HepG2 (cell line): ENCODE data around the gene DPF1. TPM values are rescaled to one million over a fixed set of nuclear protein-coding genes. Genes with fewer than 3 reads are reported as not detected.

Experiments used
- ARNT2 ChIP-seq: sonication (generic); formaldehyde crosslinking; IDR thresholded peaks from 2 replicates; pipeline ENCODE4 v1.8.0; 2022; ENCODE audit warnings: mild to moderate bottlenecking, low read depth, missing genetic modification reagents, moderate library complexity
- ELF1 ChIP-seq: sonication (generic); formaldehyde crosslinking; IDR thresholded peaks from 2 replicates; pipeline ENCODE4 v1.4.0; 2020; ENCODE audit warnings: missing genetic modification reagents
- JUN ChIP-seq: sonication (generic); formaldehyde crosslinking; IDR thresholded peaks from 2 replicates; pipeline ENCODE4 v1.4.0; 2020; ENCODE audit warnings: mild to moderate bottlenecking, missing genetic modification reagents
- MXI1 ChIP-seq: IDR thresholded peaks from 3 replicates; pipeline ENCODE4 v1.6.1; 2012; ENCODE audit warnings: low read depth, low read length, inconsistent platforms, borderline replicate concordance
- NR2F2 ChIP-seq: IDR thresholded peaks from 2 replicates; pipeline ENCODE4 v1.6.1; 2012; ENCODE audit warnings: low read depth, inconsistent platforms, borderline replicate concordance
- POLR2G ChIP-seq: fragments of 200-400 bp; formaldehyde crosslinking; IDR thresholded peaks from 2 replicates; pipeline ENCODE4 v1.6.1; 2018; ENCODE audit warnings: mild to moderate bottlenecking, low read depth, low read length, moderate library complexity
- REST ChIP-seq, 2 experiments: IDR thresholded peaks; 2 replicates each; pipeline ENCODE4 v1.6.1; 2011 to 2012; ENCODE audit warnings: low read length in 2 of 2, borderline replicate concordance in 1 of 2, low read depth in 1 of 2, mild to moderate bottlenecking in 1 of 2, moderate library complexity in 1 of 2
- SMARCE1 ChIP-seq: fragments of 450-650 bp; IDR thresholded peaks from 2 replicates; pipeline ENCODE4 v1.6.1; 2017; ENCODE audit warnings: borderline replicate concordance
- SNAI1 ChIP-seq: sonication (generic); formaldehyde crosslinking; IDR thresholded peaks from 2 replicates; pipeline ENCODE4 v1.5.0; 2020; ENCODE audit warnings: mild to moderate bottlenecking, missing genetic modification reagents, borderline replicate concordance
- SP1 ChIP-seq, 2 experiments: fragments of 450-650 bp in 1 of 2; sonication (generic) in 1 of 2; formaldehyde crosslinking in 1 of 2; IDR thresholded peaks; 2 replicates each; pipeline versions ENCODE4 v1.4.0 to v1.6.1; 2016 to 2020; ENCODE audit warnings: missing genetic modification reagents in 1 of 2
- SRY ChIP-seq: sonication (generic); formaldehyde crosslinking; IDR thresholded peaks from 2 replicates; pipeline ENCODE4 v1.8.0; 2022; ENCODE audit warnings: mild to moderate bottlenecking, missing genetic modification reagents
- TARDBP ChIP-seq: sonication (generic); formaldehyde crosslinking; IDR thresholded peaks from 2 replicates; pipeline ENCODE4 v1.8.0; 2022; ENCODE audit warnings: mild to moderate bottlenecking, missing genetic modification reagents
- XBP1 ChIP-seq: sonication (generic); formaldehyde crosslinking; IDR thresholded peaks from 2 replicates; pipeline ENCODE4 v1.5.0; 2020; ENCODE audit warnings: missing genetic modification reagents
- ZMAT3 ChIP-seq: sonication (generic); formaldehyde crosslinking; conservative IDR thresholded peaks from 2 replicates; pipeline ENCODE4 v1.7.0; 2021; ENCODE audit warnings: missing genetic modification reagents
- ZNF124 ChIP-seq: sonication (generic); formaldehyde crosslinking; IDR thresholded peaks from 2 replicates; pipeline ENCODE4 v1.4.0; 2020; ENCODE audit warnings: missing genetic modification reagents
- ZNF3 ChIP-seq: IDR thresholded peaks from 2 replicates; pipeline ENCODE4 v1.7.0; 2017; ENCODE audit warnings: inconsistent platforms
- ZNF775 ChIP-seq: sonication (generic); formaldehyde crosslinking; IDR thresholded peaks from 2 replicates; pipeline ENCODE4 v1.4.0; 2020; ENCODE audit warnings: missing genetic modification reagents, mild to moderate bottlenecking, moderate library complexity, borderline replicate concordance
- ZSCAN25 ChIP-seq: sonication (generic); formaldehyde crosslinking; IDR thresholded peaks from 2 replicates; pipeline ENCODE4 v1.8.0; 2022; ENCODE audit warnings: mild to moderate bottlenecking, missing genetic modification reagents
- polyA plus RNA-seq, 8 experiments: library from polyadenylated mRNA; depleted of rRNA in 3 of 8; stranded (reverse) in 7 of 8; unstranded in 1 of 8; fragments of >200 nt; fragmentation: Illumina TruSeq in 4 of 8; extraction: Trizol in 4 of 8; gene quantifications; 2 replicates each; pipeline versions ENCODE4 v1.2.1 to v1.2.3, GENCODE V29; 2011 to 2016; ENCODE audit warnings: low read depth in 4 of 8, missing spikeins in 1 of 8, mixed read lengths in 1 of 8; ENCODE audit not compliant: insufficient read depth in 1 of 8
- total RNA-seq, 5 experiments: library from RNA; depleted of rRNA; stranded (reverse); fragments of >200 nt; fragmentation: Illumina TruSeq; extraction: Trizol; gene quantifications; 2 replicates each; pipeline ENCODE4 v1.2.3, GENCODE V29; 2016; ENCODE audit warnings: low read depth in 1 of 5
- TF ChIP-seq, protein P1 (sequence below): sonication (generic); formaldehyde crosslinking; IDR thresholded peaks from 2 replicates; pipeline ENCODE4 v1.4.0; 2020; ENCODE audit warnings: missing genetic modification reagents, borderline replicate concordance
- TF ChIP-seq, protein P2 (sequence below): sonication (generic); formaldehyde crosslinking; IDR thresholded peaks from 2 replicates; pipeline ENCODE4 v1.4.0; 2020; ENCODE audit warnings: missing genetic modification reagents
- TF ChIP-seq, protein P3 (sequence below): fragments of 450-650 bp; IDR thresholded peaks from 2 replicates; pipeline ENCODE4 v1.6.1; 2017

The DPF1 gene
- total and polyA plus RNA-seq, 2 of the 13 experiments (the other 11 are each of a cell fraction or from before 2014, with no cell fraction given): 1.0 to 3.2 TPM

DNA sequence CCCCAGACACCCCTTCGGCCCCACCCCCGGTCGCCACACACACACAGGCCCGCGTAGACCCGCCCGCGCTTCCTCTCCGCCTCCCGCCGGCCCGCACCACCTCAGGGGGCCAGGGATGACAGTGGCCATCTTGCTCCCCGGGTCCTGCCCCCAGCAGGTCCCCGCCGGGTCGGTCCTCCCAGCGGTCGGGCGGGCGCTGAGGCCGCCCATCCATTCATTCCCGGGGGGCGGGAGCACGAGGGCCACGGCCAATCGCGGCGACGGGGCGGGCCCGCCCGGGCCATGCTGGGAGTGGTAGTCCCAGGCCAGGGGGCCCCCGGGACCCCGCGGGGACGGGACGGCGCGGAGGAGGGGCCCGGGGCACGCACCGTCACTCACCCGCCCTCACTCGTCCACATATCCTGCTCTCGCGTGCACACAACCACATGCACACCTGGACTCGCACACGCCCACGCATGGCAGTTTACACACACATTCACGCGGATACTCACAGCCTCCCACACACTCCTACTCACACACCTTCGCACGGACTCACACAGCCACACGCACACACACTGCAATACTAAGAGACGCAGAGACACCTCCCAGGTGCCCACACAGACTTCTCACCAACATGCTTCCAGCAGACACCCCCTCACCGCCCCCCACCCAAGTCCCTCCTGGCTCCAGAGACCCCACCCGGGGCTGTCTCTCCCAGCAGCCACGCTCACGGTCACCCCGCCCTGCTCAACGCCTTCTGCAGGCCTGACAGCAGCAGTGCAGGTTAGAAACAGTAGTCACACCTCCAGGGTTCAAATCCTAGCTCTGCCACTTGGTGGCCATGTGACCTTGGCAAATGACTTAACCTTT lies at the start of gene DPF1 (continued):
- no peak for TF ChIP-seq ZNF775 (CRISPR knock-in tag)
- TF ChIP-seq, protein P1, sequence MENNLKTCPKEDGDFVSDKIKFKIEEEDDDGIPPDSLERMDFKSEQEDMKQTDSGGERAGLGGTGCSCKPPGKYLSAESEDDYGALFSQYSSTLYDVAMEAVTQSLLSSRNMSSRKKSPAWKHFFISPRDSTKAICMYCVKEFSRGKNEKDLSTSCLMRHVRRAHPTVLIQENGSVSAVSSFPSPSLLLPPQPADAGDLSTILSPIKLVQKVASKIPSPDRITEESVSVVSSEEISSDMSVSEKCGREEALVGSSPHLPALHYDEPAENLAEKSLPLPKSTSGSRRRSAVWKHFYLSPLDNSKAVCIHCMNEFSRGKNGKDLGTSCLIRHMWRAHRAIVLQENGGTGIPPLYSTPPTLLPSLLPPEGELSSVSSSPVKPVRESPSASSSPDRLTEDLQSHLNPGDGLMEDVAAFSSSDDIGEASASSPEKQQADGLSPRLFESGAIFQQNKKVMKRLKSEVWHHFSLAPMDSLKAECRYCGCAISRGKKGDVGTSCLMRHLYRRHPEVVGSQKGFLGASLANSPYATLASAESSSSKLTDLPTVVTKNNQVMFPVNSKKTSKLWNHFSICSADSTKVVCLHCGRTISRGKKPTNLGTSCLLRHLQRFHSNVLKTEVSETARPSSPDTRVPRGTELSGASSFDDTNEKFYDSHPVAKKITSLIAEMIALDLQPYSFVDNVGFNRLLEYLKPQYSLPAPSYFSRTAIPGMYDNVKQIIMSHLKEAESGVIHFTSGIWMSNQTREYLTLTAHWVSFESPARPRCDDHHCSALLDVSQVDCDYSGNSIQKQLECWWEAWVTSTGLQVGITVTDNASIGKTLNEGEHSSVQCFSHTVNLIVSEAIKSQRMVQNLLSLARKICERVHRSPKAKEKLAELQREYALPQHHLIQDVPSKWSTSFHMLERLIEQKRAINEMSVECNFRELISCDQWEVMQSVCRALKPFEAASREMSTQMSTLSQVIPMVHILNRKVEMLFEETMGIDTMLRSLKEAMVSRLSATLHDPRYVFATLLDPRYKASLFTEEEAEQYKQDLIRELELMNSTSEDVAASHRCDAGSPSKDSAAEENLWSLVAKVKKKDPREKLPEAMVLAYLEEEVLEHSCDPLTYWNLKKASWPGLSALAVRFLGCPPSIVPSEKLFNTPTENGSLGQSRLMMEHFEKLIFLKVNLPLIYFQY (CRISPR knock-in tag): no peak
- TF ChIP-seq SP1 (IDR thresholded peaks at IDR 0.05): no peak
- peak; percentile 98 for TF ChIP-seq SP1 (CRISPR knock-in tag; IDR thresholded peaks at IDR 0.05)
- TF ChIP-seq ARNT2 (CRISPR knock-in tag): 0 out of 2 replicates have a peak, but pooled peaks have one; percentile 28
- TF ChIP-seq REST (IDR thresholded peaks at IDR 0.05; ENCODE audit: borderline replicate concordance in 1 of 2, low read depth in 1 of 2, low read length in 2 of 2): no peak
- no peak for TF ChIP-seq SMARCE1
- no peak for TF ChIP-seq XBP1
- TF ChIP-seq NR2F2: no peak
- TF ChIP-seq ZNF124 (CRISPR knock-in tag): 0 out of 2 replicates have a peak, but pooled peaks have one; percentile 22
- no peak for TF ChIP-seq JUN (CRISPR knock-in tag)
- no peak for TF ChIP-seq ZMAT3
- TF ChIP-seq TARDBP (CRISPR knock-in tag): no peak
- TF ChIP-seq SRY (CRISPR knock-in tag): no peak
- TF ChIP-seq, protein P2, sequence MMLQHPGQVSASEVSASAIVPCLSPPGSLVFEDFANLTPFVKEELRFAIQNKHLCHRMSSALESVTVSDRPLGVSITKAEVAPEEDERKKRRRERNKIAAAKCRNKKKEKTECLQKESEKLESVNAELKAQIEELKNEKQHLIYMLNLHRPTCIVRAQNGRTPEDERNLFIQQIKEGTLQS: no peak
- TF ChIP-seq ZNF3: no peak
- no peak for TF ChIP-seq ELF1
- peak; percentile 69; the same call in 1 of the 3 replicates for TF ChIP-seq MXI1
- TF ChIP-seq ZSCAN25 (CRISPR knock-in tag): no peak
- no peak for TF ChIP-seq SNAI1 (CRISPR knock-in tag)
- TF ChIP-seq, protein P3, sequence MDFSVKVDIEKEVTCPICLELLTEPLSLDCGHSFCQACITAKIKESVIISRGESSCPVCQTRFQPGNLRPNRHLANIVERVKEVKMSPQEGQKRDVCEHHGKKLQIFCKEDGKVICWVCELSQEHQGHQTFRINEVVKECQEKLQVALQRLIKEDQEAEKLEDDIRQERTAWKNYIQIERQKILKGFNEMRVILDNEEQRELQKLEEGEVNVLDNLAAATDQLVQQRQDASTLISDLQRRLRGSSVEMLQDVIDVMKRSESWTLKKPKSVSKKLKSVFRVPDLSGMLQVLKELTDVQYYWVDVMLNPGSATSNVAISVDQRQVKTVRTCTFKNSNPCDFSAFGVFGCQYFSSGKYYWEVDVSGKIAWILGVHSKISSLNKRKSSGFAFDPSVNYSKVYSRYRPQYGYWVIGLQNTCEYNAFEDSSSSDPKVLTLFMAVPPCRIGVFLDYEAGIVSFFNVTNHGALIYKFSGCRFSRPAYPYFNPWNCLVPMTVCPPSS: no peak
- 0 out of 2 replicates have a peak, but pooled peaks have one; percentile 46 for TF ChIP-seq POLR2G
